H1 (cell line): ENCODE data around the gene INTS2. TPM values are rescaled to one million over a fixed set of nuclear protein-coding genes. Genes with fewer than 3 reads are reported as not detected.

Experiments
- ATF3 ChIP-seq: IDR thresholded peaks from 2 replicates; pipeline ENCODE4 v1.6.1; 2011; ENCODE audit warnings: low read depth, mild to moderate bottlenecking, low read length; ENCODE audit not compliant: insufficient read depth
- EZH2 ChIP-seq: fragments of 200-600 bp; sonication (generic); IDR thresholded peaks from 2 replicates; pipeline ENCODE4 v1.7.1; 2012; ENCODE audit warnings: low read depth, mild to moderate bottlenecking, moderate library complexity, low read length, inconsistent platforms; ENCODE audit not compliant: severe bottlenecking
- GABPA ChIP-seq: IDR thresholded peaks from 2 replicates; pipeline ENCODE4 v1.6.1; 2011; ENCODE audit warnings: mild to moderate bottlenecking, low read length, moderate library complexity, borderline replicate concordance; ENCODE audit not compliant: insufficient read depth
- JUN ChIP-seq: IDR thresholded peaks from 2 replicates; pipeline ENCODE4 v1.6.1; 2011; ENCODE audit warnings: low read depth, mild to moderate bottlenecking, improper control_type of control experiment, low read length
- KDM4A ChIP-seq: IDR thresholded peaks from one replicate; pipeline ENCODE4 v1.7.1; 2012; ENCODE audit warnings: low read depth, mild to moderate bottlenecking, moderate library complexity, low read length, inconsistent platforms; ENCODE audit not compliant: severe bottlenecking
- SIN3A ChIP-seq, 2 experiments: IDR thresholded peaks in 1 of 2; conservative IDR thresholded peaks in 1 of 2; 2 replicates each; pipeline ENCODE4 v1.6.1; 2011 to 2012; ENCODE audit warnings: low read length in 2 of 2, improper control_type of control experiment in 1 of 2, low read depth in 1 of 2, mild to moderate bottlenecking in 1 of 2
- SIRT6 ChIP-seq: IDR thresholded peaks from one replicate; pipeline ENCODE4 v1.7.1; 2012; ENCODE audit warnings: low read length, inconsistent platforms
- SIX5 ChIP-seq: IDR thresholded peaks from 2 replicates; pipeline ENCODE4 v1.6.1; 2011; ENCODE audit warnings: mild to moderate bottlenecking, low read depth, low read length
- USF2 ChIP-seq: IDR thresholded peaks from 2 replicates; pipeline ENCODE4 v1.6.1; 2011; ENCODE audit warnings: low read length, improper control_type of control experiment
- polyA plus RNA-seq, 7 experiments: library from polyadenylated mRNA; depleted of rRNA in 3 of 7; stranded (reverse) in 5 of 7; unstranded in 2 of 7; fragments of >200 nt in 5 of 7; fragments of 200-250 nt in 2 of 7; gene quantifications; 1 replicate in 5 of 7; 2 replicates in 1 of 7; 4 replicates in 1 of 7; pipeline versions ENCODE4 v1.2.1 to v1.2.3, GENCODE V29; 2011 to 2013; ENCODE audit warnings: missing spikeins in 2 of 7, mixed read lengths in 2 of 7
- total RNA-seq: library from RNA; stranded (reverse); fragmentation: NEBNext Ultra II Directional; extraction: Animal tissue kit (Norgen Biotek cat#: 25700); gene quantifications from 2 replicates; pipeline ENCODE4 v1.2.1, GENCODE V29; 2021
- TF ChIP-seq, protein P1 (sequence below): fragments of 300-600 bp; sonication (generic); IDR thresholded peaks from 2 replicates; pipeline ENCODE4 v1.7.1; 2012; ENCODE audit warnings: low read length, moderate library complexity, mild to moderate bottlenecking, inconsistent platforms; ENCODE audit not compliant: insufficient replicate concordance

The INTS2 gene
- total and polyA plus RNA-seq, 2 of the 8 experiments (the other 6 are each of a cell fraction or from before 2014, with no cell fraction given) = 9.4 to 21.8 TPM

DNA sequence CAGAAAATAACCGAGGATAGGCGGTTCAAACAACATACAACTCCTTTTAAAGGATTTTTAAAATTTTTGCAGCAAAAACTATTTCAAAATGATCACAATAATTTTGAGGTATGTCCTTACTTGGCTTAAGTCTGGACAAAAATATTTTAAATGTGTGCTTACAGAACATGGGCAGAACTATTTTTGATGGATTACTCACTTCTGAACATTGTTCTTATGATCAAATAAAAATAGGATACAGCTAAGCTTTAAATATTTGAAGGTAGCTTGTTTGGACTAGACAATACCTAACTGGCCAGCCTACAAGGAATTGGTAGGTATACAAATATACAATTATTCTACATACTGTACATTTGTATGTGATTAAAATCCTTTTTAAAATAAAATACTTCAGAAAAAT, 14.3 kb upstream of the INTS2 start (continued):
- TF ChIP-seq, protein P1, sequence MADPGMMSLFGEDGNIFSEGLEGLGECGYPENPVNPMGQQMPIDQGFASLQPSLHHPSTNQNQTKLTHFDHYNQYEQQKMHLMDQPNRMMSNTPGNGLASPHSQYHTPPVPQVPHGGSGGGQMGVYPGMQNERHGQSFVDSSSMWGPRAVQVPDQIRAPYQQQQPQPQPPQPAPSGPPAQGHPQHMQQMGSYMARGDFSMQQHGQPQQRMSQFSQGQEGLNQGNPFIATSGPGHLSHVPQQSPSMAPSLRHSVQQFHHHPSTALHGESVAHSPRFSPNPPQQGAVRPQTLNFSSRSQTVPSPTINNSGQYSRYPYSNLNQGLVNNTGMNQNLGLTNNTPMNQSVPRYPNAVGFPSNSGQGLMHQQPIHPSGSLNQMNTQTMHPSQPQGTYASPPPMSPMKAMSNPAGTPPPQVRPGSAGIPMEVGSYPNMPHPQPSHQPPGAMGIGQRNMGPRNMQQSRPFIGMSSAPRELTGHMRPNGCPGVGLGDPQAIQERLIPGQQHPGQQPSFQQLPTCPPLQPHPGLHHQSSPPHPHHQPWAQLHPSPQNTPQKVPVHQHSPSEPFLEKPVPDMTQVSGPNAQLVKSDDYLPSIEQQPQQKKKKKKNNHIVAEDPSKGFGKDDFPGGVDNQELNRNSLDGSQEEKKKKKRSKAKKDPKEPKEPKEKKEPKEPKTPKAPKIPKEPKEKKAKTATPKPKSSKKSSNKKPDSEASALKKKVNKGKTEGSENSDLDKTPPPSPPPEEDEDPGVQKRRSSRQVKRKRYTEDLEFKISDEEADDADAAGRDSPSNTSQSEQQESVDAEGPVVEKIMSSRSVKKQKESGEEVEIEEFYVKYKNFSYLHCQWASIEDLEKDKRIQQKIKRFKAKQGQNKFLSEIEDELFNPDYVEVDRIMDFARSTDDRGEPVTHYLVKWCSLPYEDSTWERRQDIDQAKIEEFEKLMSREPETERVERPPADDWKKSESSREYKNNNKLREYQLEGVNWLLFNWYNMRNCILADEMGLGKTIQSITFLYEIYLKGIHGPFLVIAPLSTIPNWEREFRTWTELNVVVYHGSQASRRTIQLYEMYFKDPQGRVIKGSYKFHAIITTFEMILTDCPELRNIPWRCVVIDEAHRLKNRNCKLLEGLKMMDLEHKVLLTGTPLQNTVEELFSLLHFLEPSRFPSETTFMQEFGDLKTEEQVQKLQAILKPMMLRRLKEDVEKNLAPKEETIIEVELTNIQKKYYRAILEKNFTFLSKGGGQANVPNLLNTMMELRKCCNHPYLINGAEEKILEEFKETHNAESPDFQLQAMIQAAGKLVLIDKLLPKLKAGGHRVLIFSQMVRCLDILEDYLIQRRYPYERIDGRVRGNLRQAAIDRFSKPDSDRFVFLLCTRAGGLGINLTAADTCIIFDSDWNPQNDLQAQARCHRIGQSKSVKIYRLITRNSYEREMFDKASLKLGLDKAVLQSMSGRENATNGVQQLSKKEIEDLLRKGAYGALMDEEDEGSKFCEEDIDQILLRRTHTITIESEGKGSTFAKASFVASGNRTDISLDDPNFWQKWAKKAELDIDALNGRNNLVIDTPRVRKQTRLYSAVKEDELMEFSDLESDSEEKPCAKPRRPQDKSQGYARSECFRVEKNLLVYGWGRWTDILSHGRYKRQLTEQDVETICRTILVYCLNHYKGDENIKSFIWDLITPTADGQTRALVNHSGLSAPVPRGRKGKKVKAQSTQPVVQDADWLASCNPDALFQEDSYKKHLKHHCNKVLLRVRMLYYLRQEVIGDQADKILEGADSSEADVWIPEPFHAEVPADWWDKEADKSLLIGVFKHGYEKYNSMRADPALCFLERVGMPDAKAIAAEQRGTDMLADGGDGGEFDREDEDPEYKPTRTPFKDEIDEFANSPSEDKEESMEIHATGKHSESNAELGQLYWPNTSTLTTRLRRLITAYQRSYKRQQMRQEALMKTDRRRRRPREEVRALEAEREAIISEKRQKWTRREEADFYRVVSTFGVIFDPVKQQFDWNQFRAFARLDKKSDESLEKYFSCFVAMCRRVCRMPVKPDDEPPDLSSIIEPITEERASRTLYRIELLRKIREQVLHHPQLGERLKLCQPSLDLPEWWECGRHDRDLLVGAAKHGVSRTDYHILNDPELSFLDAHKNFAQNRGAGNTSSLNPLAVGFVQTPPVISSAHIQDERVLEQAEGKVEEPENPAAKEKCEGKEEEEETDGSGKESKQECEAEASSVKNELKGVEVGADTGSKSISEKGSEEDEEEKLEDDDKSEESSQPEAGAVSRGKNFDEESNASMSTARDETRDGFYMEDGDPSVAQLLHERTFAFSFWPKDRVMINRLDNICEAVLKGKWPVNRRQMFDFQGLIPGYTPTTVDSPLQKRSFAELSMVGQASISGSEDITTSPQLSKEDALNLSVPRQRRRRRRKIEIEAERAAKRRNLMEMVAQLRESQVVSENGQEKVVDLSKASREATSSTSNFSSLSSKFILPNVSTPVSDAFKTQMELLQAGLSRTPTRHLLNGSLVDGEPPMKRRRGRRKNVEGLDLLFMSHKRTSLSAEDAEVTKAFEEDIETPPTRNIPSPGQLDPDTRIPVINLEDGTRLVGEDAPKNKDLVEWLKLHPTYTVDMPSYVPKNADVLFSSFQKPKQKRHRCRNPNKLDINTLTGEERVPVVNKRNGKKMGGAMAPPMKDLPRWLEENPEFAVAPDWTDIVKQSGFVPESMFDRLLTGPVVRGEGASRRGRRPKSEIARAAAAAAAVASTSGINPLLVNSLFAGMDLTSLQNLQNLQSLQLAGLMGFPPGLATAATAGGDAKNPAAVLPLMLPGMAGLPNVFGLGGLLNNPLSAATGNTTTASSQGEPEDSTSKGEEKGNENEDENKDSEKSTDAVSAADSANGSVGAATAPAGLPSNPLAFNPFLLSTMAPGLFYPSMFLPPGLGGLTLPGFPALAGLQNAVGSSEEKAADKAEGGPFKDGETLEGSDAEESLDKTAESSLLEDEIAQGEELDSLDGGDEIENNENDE = no peak
- TF ChIP-seq SIN3A (conservative IDR thresholded peaks at IDR 0.05 in 1 of 2, IDR thresholded peaks at IDR 0.05 in 1 of 2; ENCODE audit: low read depth in 1 of 2, low read length in 2 of 2) (no peak), SIRT6 (no peak), JUN (no peak), GABPA (no peak), SIX5 (no peak), KDM4A (no peak), ATF3 (no peak), USF2 (no peak), EZH2 (no peak)
